GM12801 (cell line): ENCODE data around the gene INAFM2.

Experiments used
- TF ChIP-seq, protein P1 (sequence below): IDR thresholded peaks from one replicate; pipeline ENCODE4 v1.5.1; 2011; ENCODE audit warnings: control low read depth; ENCODE audit not compliant: insufficient read length; ENCODE audit errors: extremely low read depth

Gene INAFM2

DNA sequence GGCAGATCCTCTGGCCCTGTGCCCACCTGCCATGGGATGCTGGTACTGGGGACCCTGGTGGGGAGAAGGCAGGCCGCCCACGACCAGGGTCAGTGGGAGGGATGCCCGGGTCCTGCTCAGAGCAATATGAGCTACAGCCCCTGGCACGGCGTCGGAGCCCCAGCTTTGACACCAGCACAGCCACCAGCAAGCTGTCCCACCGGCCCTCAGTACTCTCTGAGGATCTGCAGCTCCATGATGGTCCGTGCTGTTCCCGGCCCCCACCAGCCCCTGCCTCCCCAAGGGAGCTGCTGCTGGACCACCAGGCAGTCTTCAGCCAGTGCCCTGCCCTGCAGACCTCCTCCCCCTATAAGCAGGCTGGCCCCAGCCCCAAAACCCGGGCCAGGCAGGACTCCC lies 46.0 kb downstream of the INAFM2 start:
- TF ChIP-seq, protein P1, sequence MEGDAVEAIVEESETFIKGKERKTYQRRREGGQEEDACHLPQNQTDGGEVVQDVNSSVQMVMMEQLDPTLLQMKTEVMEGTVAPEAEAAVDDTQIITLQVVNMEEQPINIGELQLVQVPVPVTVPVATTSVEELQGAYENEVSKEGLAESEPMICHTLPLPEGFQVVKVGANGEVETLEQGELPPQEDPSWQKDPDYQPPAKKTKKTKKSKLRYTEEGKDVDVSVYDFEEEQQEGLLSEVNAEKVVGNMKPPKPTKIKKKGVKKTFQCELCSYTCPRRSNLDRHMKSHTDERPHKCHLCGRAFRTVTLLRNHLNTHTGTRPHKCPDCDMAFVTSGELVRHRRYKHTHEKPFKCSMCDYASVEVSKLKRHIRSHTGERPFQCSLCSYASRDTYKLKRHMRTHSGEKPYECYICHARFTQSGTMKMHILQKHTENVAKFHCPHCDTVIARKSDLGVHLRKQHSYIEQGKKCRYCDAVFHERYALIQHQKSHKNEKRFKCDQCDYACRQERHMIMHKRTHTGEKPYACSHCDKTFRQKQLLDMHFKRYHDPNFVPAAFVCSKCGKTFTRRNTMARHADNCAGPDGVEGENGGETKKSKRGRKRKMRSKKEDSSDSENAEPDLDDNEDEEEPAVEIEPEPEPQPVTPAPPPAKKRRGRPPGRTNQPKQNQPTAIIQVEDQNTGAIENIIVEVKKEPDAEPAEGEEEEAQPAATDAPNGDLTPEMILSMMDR: no peak

- TF ChIP-seq, protein P1: no peak
Observed at GRCh38 chr15:40369971-40370370, 46.5 kb downstream of the INAFM2 start.

DNA sequence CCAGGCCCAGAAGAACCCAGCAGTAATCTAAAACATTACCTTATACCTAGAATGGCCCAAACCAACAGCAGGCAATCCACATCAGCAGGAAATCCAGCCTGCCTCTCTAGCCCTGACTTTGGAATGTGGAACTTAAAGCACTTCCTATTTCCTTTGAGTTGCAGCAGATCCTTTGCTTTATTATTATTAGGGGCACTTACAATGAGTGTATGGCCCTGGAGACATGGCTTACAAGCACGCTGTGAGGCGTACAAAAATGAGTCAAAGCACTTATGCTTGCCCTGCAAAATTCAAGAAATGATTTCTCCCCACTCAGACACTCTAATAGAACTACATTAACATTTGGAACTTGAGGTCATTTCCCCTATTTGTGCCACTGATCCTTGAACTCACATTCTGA lies 49.5 kb downstream of the INAFM2 start:
- TF ChIP-seq, protein P1: no peak
